ENCODE data around the gene BBS7. TPM values are rescaled to one million over a fixed set of nuclear protein-coding genes. Genes with fewer than 3 reads are reported as not detected.

Gene BBS7
- total and polyA plus RNA-seq, 2 experiments from 2014 or later, result 14.8 to 30.8 TPM

- no peak for TF ChIP-seq ZNF462 (CRISPR knock-in tag; IDR thresholded peaks at IDR 0.05)
These were observed 46.1 kb downstream of the BBS7 start (continued) for GRCh38 chr4:121824171-121824527.

GRCh38 chr4:121823505-121824170 is 46.6 kb downstream of the BBS7 start, which contains the start of gene CCNA2:
TSS of gene CCNA2 (minus strand) at chr4:121823883. CDS start at chr4:121823628, 255 bp downstream.
- H3K4me1 Mint-ChIP-seq, result peaks cover 7% of the 10 kb centered on the region
- H3K27me3 ChIP-seq (ENCODE audit: insufficient read depth), result no peaks in the 10 kb centered on the region
- peaks cover 16% of the 10 kb centered on the region for H3K27me3 Mint-ChIP-seq (ENCODE audit: insufficient read depth, low read depth, poor library complexity)
- peak within 1 kb of the TSS; percentile 52; the same call in 1 of the 2 replicates for H2AFZ ChIP-seq
- peak within 1 kb of the TSS; percentile 98 for H3K27ac Mint-ChIP-seq
- DNase-seq (ENCODE audit: low spot score) (peak; percentile 99), ATAC-seq (peak; percentile 91)
- H3K4me3 ChIP-seq, result peak within 1 kb of the TSS; percentile 92
- H3K9me3 Mint-ChIP-seq, result no peaks in the 10 kb centered on the region
- peaks cover 37% of the 10 kb centered on the region for H3K36me3 ChIP-seq (ENCODE audit: insufficient read depth)
- peak within 1 kb of the TSS; percentile 100 for H3K4me3 Mint-ChIP-seq
- no peaks in the 10 kb centered on the region; the same call in 1 of the 2 replicates for H3F3A ChIP-seq (replicated peaks; ENCODE audit: low read depth)
- H3K36me3 Mint-ChIP-seq (ENCODE audit: low read depth), result peaks cover 44% of the 10 kb centered on the region
- no peaks in the 10 kb centered on the region for H3K9me2 ChIP-seq (ENCODE audit: insufficient read depth)
- H3K79me2 ChIP-seq (replicated peaks; ENCODE audit: insufficient read depth), result peaks cover 34% of the 10 kb centered on the region
- H3K4me1 ChIP-seq (ENCODE audit: insufficient read depth), result peaks cover 11% of the 10 kb centered on the region; the same call in 1 of the 2 replicates
- H3K27ac ChIP-seq (ENCODE audit: low read depth), result peak within 1 kb of the TSS; percentile 86
- peak within 1 kb of the TSS; percentile 94 for H3K4me2 ChIP-seq
- peaks cover 5% of the 10 kb centered on the region for H4K20me1 ChIP-seq (replicated peaks; ENCODE audit: insufficient read depth)
- TF ChIP-seq ZNF462 (CRISPR knock-in tag; IDR thresholded peaks at IDR 0.05) (no peak), STAT1 (IDR thresholded peaks at IDR 0.05; ENCODE audit: unreplicated experiment) (no peak), POLR2AphosphoS5 (IDR thresholded peaks at IDR 0.05; ENCODE audit: low read depth) (peak; percentile 98), ETS1 (IDR thresholded peaks at IDR 0.05) (peak; percentile 44; the same call in 1 of the 2 replicates), CREB1 (CRISPR knock-in tag; IDR thresholded peaks at IDR 0.05; ENCODE audit: low read depth) (peak; percentile 98)
